ENCODE measurements around the gene COL25A1. TPM values are rescaled to one million over a fixed set of nuclear protein-coding genes. Genes with fewer than 3 reads are reported as not detected.

COL25A1 gene
- total and polyA plus RNA-seq, 2 experiments from 2014 or later: 0.28 to 1.9 TPM

DNA sequence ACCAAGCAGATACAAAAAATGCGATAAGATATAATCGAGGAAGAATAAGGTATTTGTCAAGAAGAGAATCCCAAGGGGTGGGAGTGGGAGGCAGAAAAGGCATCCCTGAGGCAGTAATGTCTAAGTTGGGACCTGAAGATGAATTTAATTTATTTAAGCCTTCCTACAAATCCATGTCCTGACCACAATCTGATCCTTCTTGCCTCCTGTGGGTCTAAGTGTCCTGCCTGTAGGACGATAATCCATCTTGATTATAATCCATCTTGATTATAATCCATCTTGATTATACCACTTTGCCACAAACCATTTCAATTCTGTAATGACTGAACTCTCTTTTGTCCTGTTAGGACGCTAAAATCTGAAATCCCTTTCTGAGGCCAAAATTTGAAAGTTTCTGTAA is 130.2 kb downstream of the COL25A1 start:
- Histone ChIP-seq H3K27ac (no peak overlapping the region), H3K9me3 (ENCODE audit: low read depth) (no peaks in the 10 kb centered on the region), H3K4me3 (no peak overlapping the region), H3K36me3 (replicated peaks; ENCODE audit: insufficient read depth, low read depth) (no peaks in the 10 kb centered on the region), H4K20me1 (ENCODE audit: insufficient read depth, poor library complexity, severe bottlenecking) (no peaks in the 10 kb centered on the region), H3K9me2 (replicated peaks; ENCODE audit: insufficient read depth) (no peaks in the 10 kb centered on the region), H2AFZ (no peak overlapping the region), H3K4me2 (no peak overlapping the region), H3K27me3 (no peaks in the 10 kb centered on the region), H3K79me2 (no peaks in the 10 kb centered on the region), H3K4me1 (ENCODE audit: insufficient read depth) (no peaks in the 10 kb centered on the region)
- WGBS (ENCODE audit: low lambda C conversion rate, missing lambda C conversion rate): 76% methylated on average over 4 of the region's 4 CpGs
- no peak for DNase-seq (ENCODE audit: low spot score)
- no peak for TF ChIP-seq EZH2 (IDR thresholded peaks at IDR 0.05; ENCODE audit: borderline replicate concordance)

DNA sequence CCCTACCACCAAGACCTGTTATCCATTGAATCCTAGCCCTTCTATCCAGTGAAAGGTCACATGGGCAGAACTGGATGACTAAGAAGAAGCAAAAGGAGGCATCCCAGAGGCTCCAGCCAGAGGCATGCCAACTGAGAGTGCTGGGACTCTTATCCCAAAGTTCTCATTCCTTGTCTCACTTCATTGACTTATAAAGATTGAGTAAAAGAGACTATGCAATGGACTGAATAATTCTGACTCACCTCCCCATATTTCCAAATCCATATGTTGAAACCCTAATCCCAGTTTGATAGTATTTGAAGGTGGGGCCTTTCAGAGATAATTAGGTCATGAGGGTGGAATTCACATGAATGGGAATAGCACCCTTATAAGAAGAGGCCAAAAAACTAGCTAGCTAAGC is 131.4 kb downstream of the COL25A1 start:
- Histone ChIP-seq H3K27ac (no peak overlapping the region), H3K4me1 (ENCODE audit: insufficient read depth) (no peaks in the 10 kb centered on the region), H3K36me3 (replicated peaks; ENCODE audit: insufficient read depth, low read depth) (no peaks in the 10 kb centered on the region), H3K4me2 (no peak overlapping the region), H3K9me2 (replicated peaks; ENCODE audit: insufficient read depth) (no peaks in the 10 kb centered on the region), H2AFZ (no peak overlapping the region), H3K9me3 (ENCODE audit: low read depth) (no peaks in the 10 kb centered on the region), H4K20me1 (ENCODE audit: insufficient read depth, poor library complexity, severe bottlenecking) (no peaks in the 10 kb centered on the region), H3K4me3 (no peak overlapping the region), H3K79me2 (no peaks in the 10 kb centered on the region), H3K27me3 (no peaks in the 10 kb centered on the region)
- no peak for TF ChIP-seq EZH2phosphoT487 (IDR thresholded peaks at IDR 0.05; ENCODE audit: low read depth, severe bottlenecking, unreplicated experiment)
- TF ChIP-seq, protein P1, sequence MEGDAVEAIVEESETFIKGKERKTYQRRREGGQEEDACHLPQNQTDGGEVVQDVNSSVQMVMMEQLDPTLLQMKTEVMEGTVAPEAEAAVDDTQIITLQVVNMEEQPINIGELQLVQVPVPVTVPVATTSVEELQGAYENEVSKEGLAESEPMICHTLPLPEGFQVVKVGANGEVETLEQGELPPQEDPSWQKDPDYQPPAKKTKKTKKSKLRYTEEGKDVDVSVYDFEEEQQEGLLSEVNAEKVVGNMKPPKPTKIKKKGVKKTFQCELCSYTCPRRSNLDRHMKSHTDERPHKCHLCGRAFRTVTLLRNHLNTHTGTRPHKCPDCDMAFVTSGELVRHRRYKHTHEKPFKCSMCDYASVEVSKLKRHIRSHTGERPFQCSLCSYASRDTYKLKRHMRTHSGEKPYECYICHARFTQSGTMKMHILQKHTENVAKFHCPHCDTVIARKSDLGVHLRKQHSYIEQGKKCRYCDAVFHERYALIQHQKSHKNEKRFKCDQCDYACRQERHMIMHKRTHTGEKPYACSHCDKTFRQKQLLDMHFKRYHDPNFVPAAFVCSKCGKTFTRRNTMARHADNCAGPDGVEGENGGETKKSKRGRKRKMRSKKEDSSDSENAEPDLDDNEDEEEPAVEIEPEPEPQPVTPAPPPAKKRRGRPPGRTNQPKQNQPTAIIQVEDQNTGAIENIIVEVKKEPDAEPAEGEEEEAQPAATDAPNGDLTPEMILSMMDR (IDR thresholded peaks at IDR 0.05; ENCODE audit: poor library complexity): no peak
- no peak for TF ChIP-seq EZH2 (IDR thresholded peaks at IDR 0.05; ENCODE audit: borderline replicate concordance)
- DNase-seq (ENCODE audit: low spot score): no peak

- no peaks in the 10 kb centered on the region for H3K36me3 ChIP-seq (replicated peaks; ENCODE audit: insufficient read depth, low read depth)
- H3K4me3 ChIP-seq: no peak overlapping the region
- no peaks in the 10 kb centered on the region for H3K9me2 ChIP-seq (replicated peaks; ENCODE audit: insufficient read depth)
- 85% methylated on average over 1 of the region's 1 CpG for WGBS (ENCODE audit: low lambda C conversion rate, missing lambda C conversion rate)
- no peaks in the 10 kb centered on the region for H3K4me1 ChIP-seq (ENCODE audit: insufficient read depth)
- no peaks in the 10 kb centered on the region for H3K9me3 ChIP-seq (ENCODE audit: low read depth)
- H3K27ac ChIP-seq: no peak overlapping the region
- H2AFZ ChIP-seq: no peak overlapping the region
- no peaks in the 10 kb centered on the region for H3K27me3 ChIP-seq
- no peak overlapping the region for H3K4me2 ChIP-seq
- no peak for DNase-seq (ENCODE audit: low spot score)
- TF ChIP-seq EZH2 (IDR thresholded peaks at IDR 0.05; ENCODE audit: borderline replicate concordance) (no peak), EZH2phosphoT487 (IDR thresholded peaks at IDR 0.05; ENCODE audit: low read depth, severe bottlenecking, unreplicated experiment) (no peak)
- TF ChIP-seq, protein P1 (IDR thresholded peaks at IDR 0.05; ENCODE audit: poor library complexity): no peak
- no peaks in the 10 kb centered on the region for H4K20me1 ChIP-seq (ENCODE audit: insufficient read depth, poor library complexity, severe bottlenecking)
- H3K79me2 ChIP-seq: no peaks in the 10 kb centered on the region
Measured at GRCh38 chr4:109169170-109169569, 133.3 kb downstream of the COL25A1 start.

- no peak overlapping the region for H3K4me3 ChIP-seq
- H3K9me2 ChIP-seq (replicated peaks; ENCODE audit: insufficient read depth): no peaks in the 10 kb centered on the region
- no peaks in the 10 kb centered on the region for H3K4me1 ChIP-seq (ENCODE audit: insufficient read depth)
- no peaks in the 10 kb centered on the region for H4K20me1 ChIP-seq (ENCODE audit: insufficient read depth, poor library complexity, severe bottlenecking)
- H3K36me3 ChIP-seq (replicated peaks; ENCODE audit: insufficient read depth, low read depth): no peaks in the 10 kb centered on the region
- H3K4me2 ChIP-seq: no peak overlapping the region
- H2AFZ ChIP-seq: no peak overlapping the region
- no peaks in the 10 kb centered on the region for H3K27me3 ChIP-seq
- H3K9me3 ChIP-seq (ENCODE audit: low read depth): no peaks in the 10 kb centered on the region
- H3K27ac ChIP-seq: no peak overlapping the region
- no peaks in the 10 kb centered on the region for H3K79me2 ChIP-seq
- WGBS (ENCODE audit: low lambda C conversion rate, missing lambda C conversion rate): 88% methylated on average over 3 of the region's 3 CpGs
- TF ChIP-seq EZH2phosphoT487 (IDR thresholded peaks at IDR 0.05; ENCODE audit: low read depth, severe bottlenecking, unreplicated experiment): no peak
- TF ChIP-seq EZH2 (IDR thresholded peaks at IDR 0.05; ENCODE audit: borderline replicate concordance): no peak
- TF ChIP-seq, protein P1 (IDR thresholded peaks at IDR 0.05; ENCODE audit: poor library complexity): no peak
- DNase-seq (ENCODE audit: low spot score): no peak
Measured at GRCh38 chr4:109166586-109166985, 135.9 kb downstream of the COL25A1 start.

Data from hepatocyte (in vitro differentiated cells).